Neural cell (in vitro differentiated cells): ENCODE data around the gene LACRT. TPM values are rescaled to one million over a fixed set of nuclear protein-coding genes. Genes with fewer than 3 reads are reported as not detected.

Experiments
- H2AFZ ChIP-seq: fragments of 200-600, 300-800 bp; sonication (generic), shearing (Covaris generic); 2 replicates; pipeline ENCODE4 v1.6.0; 2014; ENCODE audit warnings: low read depth, mild to moderate bottlenecking, antibody characterized with exemption, low read length, moderate library complexity
- H3F3A ChIP-seq: fragments of 200-600 bp; shearing (Covaris generic); 2 replicates; pipeline ENCODE4 v1.6.1; 2016; ENCODE audit warnings: mild to moderate bottlenecking, moderate library complexity, mixed read lengths, antibody characterized with exemption, low read length; ENCODE audit not compliant: insufficient read depth, poor library complexity, severe bottlenecking
- H3K27ac ChIP-seq: fragments of 200-600, 300-800 bp; sonication (generic), shearing (Covaris generic); 2 replicates; pipeline ENCODE4 v1.5.1; 2014; ENCODE audit warnings: mild to moderate bottlenecking, low read length, moderate library complexity
- H3K27me3 ChIP-seq: fragments of 300-800, 200-600 bp; sonication (generic), shearing (Covaris generic); 2 replicates; pipeline ENCODE4 v1.6.0; 2014; ENCODE audit warnings: mild to moderate bottlenecking, low read depth, low read length, moderate library complexity; ENCODE audit not compliant: insufficient read depth
- H3K36me3 ChIP-seq: fragments of 300-800, 200-600 bp; sonication (generic), shearing (Covaris generic); 2 replicates; pipeline ENCODE4 v1.5.1; 2014; ENCODE audit warnings: mild to moderate bottlenecking, antibody characterized with exemption, low read length, moderate library complexity; ENCODE audit not compliant: insufficient read depth
- H3K4me2 ChIP-seq: fragments of 300-800, 200-600 bp; sonication (generic), shearing (Covaris generic); 2 replicates; pipeline ENCODE4 v1.6.0; 2014; ENCODE audit warnings: mild to moderate bottlenecking, low read length
- H3K4me3 ChIP-seq: fragments of 300-800, 200-600 bp; sonication (generic), shearing (Covaris generic); 2 replicates; pipeline ENCODE4 v1.5.1; 2014; ENCODE audit warnings: mild to moderate bottlenecking, low read length, moderate library complexity
- H3K79me2 ChIP-seq: fragments of 200-600 bp; shearing (Covaris generic); replicated peaks from 2 replicates; pipeline ENCODE4 v1.6.0; 2014; ENCODE audit warnings: mild to moderate bottlenecking, low read length, moderate library complexity; ENCODE audit not compliant: insufficient read depth
- H3K9ac ChIP-seq: fragments of 300-800, 200-600 bp; sonication (generic), shearing (Covaris generic); 2 replicates; pipeline ENCODE4 v1.6.1; 2016; ENCODE audit warnings: mild to moderate bottlenecking, low read length, mixed read lengths
- H3K9me2 ChIP-seq: fragments of 200-600 bp; shearing (Covaris generic); 2 replicates; pipeline ENCODE4 v1.6.1; 2016; ENCODE audit warnings: mild to moderate bottlenecking, low read length, mixed read lengths; ENCODE audit not compliant: insufficient read depth
- H3K9me3 ChIP-seq: fragments of 200-600, 300-800 bp; sonication (generic), shearing (Covaris generic); 2 replicates; pipeline ENCODE4 v1.6.1; 2016; ENCODE audit warnings: mild to moderate bottlenecking, mixed run types, low read length, moderate library complexity, mixed read lengths
- H4K20me1 ChIP-seq: fragments of 200-600 bp; shearing (Covaris generic); 2 replicates; pipeline ENCODE4 v1.6.1; 2016; ENCODE audit warnings: mild to moderate bottlenecking, mixed run types; ENCODE audit not compliant: insufficient read depth
- CTCF ChIP-seq: fragments of 450-650 bp; IDR thresholded peaks from 2 replicates; pipeline ENCODE4 v1.5.1; 2014; ENCODE audit warnings: antibody characterized with exemption, mild to moderate bottlenecking, moderate library complexity; ENCODE audit not compliant: poor library complexity, severe bottlenecking
- EP300 ChIP-seq: fragments of 450-650 bp; conservative IDR thresholded peaks from 2 replicates; pipeline ENCODE4 v1.6.1; 2014; ENCODE audit warnings: antibody characterized with exemption, mild to moderate bottlenecking, moderate library complexity; ENCODE audit not compliant: poor library complexity, severe bottlenecking
- MXI1 ChIP-seq: fragments of 450-650 bp; conservative IDR thresholded peaks from 2 replicates; pipeline ENCODE4 v1.6.1; 2014; ENCODE audit warnings: antibody characterized with exemption, mild to moderate bottlenecking; ENCODE audit not compliant: poor library complexity, severe bottlenecking
- POLR2AphosphoS5 ChIP-seq: IDR thresholded peaks from 2 replicates; pipeline ENCODE4 v1.6.1; 2012
- REST ChIP-seq: IDR thresholded peaks from 2 replicates; pipeline ENCODE4 v1.6.1; 2012; ENCODE audit warnings: borderline replicate concordance
- TAF1 ChIP-seq: IDR thresholded peaks from 2 replicates; pipeline ENCODE4 v1.6.1; 2012; ENCODE audit warnings: low read depth
- polyA plus RNA-seq: library from polyadenylated mRNA; depleted of rRNA; stranded (reverse); fragments of >200 nt; gene quantifications from 2 replicates; pipeline ENCODE4 v1.2.3, GENCODE V29; 2014

Gene LACRT
- polyA plus RNA-seq, 1 donor from 2014 or later: not detected

GRCh38 chr12:54604436-54604835 is 30.3 kb downstream of the LACRT start:
- Histone ChIP-seq H3K4me3 (no peak overlapping the region), H3K36me3 (no peaks in the 10 kb centered on the region), H3K27me3 (no peaks in the 10 kb centered on the region), H3K27ac (no peak overlapping the region), H3F3A (no peaks in the 10 kb centered on the region), H3K9ac (no peak overlapping the region), H3K9me3 (no peaks in the 10 kb centered on the region), H4K20me1 (no peaks in the 10 kb centered on the region), H2AFZ (no peak overlapping the region), H3K9me2 (no peaks in the 10 kb centered on the region), H3K79me2 (no peaks in the 10 kb centered on the region), H3K4me2 (no peak overlapping the region)
- TF ChIP-seq POLR2AphosphoS5 (no peak), REST (no peak)

GRCh38 chr12:54603872-54604271 is 30.8 kb downstream of the LACRT start:
- Histone ChIP-seq H3K27ac (no peak overlapping the region), H3K4me3 (no peak overlapping the region), H3K9me3 (no peaks in the 10 kb centered on the region), H3K36me3 (no peaks in the 10 kb centered on the region), H3F3A (no peaks in the 10 kb centered on the region), H3K4me2 (no peak overlapping the region), H2AFZ (no peak overlapping the region), H3K9me2 (no peaks in the 10 kb centered on the region), H3K79me2 (no peaks in the 10 kb centered on the region), H4K20me1 (no peaks in the 10 kb centered on the region), H3K9ac (no peak overlapping the region), H3K27me3 (no peaks in the 10 kb centered on the region)
- TF ChIP-seq MXI1 (no peak), TAF1 (no peak), POLR2AphosphoS5 (no peak), EP300 (no peak), REST (no peak), CTCF (no peak)
